GM21367 (cell line): ENCODE data around the gene CHST13.
"Not testable (repeated sequence)": the region's sequence is repeated elsewhere in the genome, so short reads cannot be mapped to it uniquely, and the experiment has no call there.

ENCODE experiments used
- ATAC-seq: cut with Tn5 transposase; IDR thresholded peaks from one replicate; pipeline ENCODE4 v1.9.1; 2021; ENCODE audit not compliant: unreplicated experiment

Gene CHST13

DNA sequence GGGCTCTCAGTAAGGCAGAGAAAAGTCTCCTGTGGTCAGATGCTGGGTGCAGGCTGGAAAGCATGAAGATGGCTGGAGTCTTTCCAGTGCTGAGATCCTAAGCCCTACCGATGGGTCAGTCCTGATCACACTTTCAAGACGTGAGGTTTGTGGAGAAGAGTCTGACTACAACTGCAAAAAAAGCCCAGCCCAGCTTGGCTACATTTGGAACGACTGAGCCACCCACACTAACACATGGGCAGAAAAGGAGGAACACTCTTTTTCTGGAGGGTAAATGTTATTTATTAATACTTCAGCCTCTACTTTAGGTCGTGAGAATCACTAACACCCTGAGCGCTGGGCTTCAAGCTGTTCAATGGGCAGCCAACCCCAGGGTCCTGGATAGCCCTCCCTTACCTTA is 56.8 kb downstream of the CHST13 start:
- no peak for ATAC-seq

DNA sequence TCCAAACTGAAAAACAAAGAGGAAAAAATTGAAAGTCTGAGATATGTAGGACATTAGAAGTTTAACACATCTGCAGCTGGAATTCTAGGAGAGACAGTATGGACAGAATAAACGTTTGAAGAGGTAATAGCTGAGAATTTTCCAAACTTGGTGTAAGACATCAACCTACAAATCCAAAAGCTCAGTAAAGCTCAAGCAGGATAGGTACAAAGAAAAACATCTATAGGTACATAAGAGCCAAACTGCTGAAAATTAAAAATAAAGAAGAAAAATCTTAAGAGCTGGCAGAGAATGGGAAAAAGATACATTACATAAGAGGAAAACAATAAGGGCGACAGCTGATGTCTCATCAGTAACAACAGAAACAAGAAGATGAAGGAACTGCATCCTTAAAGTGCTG is 57.6 kb downstream of the CHST13 start:
- no peak for ATAC-seq

DNA sequence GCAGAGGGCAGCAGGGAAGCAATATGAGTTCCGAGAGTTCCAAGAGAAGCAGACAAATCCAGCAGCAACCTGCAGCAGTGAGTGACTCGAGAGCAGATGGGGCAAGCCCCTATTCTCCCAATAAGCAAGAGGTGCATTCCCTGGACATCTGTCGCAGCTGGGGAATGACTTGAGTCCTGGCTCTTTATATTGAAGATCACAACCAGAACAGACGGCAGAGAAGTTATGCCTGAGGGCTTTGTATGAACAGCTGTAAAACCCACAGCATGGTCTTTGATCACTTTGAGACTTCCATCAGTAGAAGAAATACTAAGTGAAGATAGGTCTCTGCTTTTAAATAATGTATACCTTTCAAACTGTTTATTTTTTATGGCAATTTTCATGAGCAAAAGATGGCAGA is 58.4 kb downstream of the CHST13 start:
- no peak for ATAC-seq

DNA sequence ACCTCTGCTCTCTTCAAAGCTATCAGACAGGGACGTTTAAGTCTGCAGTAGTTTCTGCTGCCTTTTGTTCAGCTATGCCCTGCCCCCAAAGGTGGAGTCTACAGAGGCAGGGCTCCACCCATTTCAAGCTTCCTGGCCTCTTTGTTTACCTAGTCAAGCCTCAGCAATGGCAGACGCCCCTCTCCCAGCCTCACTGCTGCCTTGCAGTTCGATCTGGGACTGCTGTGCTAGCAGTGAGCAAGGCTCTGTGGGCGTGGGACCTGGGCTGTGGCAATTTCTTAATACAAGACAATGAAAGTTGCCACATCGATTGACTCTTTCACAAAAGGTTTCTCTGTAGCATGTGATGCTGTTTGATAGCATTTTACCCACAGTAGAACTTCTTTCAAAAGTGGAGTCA is 67.6 kb downstream of the CHST13 start:
- not testable (repeated sequence) for ATAC-seq
